Lung microvascular endothelial cell (primary cell): ENCODE data around the gene CHD2. TPM values are rescaled to one million over a fixed set of nuclear protein-coding genes. Genes with fewer than 3 reads are reported as not detected.
"Not testable (repeated sequence)": the region's sequence is repeated elsewhere in the genome, so short reads cannot be mapped to it uniquely, and the experiment has no call there.

Experiments
- DNase-seq, 2 donors: peaks; one replicate each; pipeline versions ENCODE4 v3.0.0 to v3.0.0-alpha.2; 2010; ENCODE audit warnings: low read depth in 2 of 2
- total RNA-seq: library from RNA; depleted of rRNA; stranded (reverse); fragments of >200 nt; gene quantifications from 2 replicates; pipeline ENCODE4 v1.2.1, GENCODE V29; 2014

The CHD2 gene
- 39.7 and 51.2 TPM in 2 replicates for total RNA-seq

DNA sequence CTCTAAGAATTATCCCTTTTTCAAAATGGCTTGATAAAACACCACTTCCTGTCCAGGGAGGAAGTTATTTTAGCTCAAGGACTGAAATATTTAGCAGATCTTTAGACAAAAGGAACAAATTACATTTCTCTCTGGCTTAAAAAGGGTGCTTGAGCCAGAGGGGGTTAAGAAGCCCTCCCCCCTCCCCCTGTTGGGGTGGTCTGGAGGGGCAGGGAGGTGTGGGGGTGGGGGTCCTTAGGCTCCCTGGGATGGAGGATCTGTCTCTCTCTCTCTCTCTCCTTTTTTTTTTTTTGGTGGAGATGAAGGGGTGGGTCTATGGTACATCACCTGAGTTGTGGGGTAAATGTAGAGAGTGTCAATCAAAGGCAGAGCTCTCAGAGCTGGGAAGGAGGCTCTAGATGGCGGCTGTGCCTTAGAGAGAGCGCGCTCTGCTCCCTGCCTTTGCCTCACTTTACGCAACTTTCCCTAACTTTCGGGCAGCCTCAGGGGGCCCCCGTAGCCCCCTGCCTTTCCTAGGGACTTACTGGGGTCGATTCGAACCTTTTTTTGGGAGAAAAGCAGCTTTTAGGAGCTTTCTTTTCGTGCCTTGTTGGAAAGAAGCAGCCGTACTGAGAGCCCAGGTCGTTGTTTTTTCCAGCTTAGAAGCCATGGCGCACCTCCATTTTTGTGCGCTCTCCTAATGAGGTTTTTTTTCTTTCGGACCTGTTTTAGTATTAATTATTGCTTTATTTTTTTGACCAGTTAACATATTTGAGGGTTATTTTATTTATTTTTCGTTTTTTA is at the start of gene CHD2:
Gene CHD2 (plus strand): TSS at position 377 of the 783 bp plus-strand sequence. CDS start 914 bp downstream, outside the sequence.
- peak; percentile 88 to 89 for DNase-seq

DNA sequence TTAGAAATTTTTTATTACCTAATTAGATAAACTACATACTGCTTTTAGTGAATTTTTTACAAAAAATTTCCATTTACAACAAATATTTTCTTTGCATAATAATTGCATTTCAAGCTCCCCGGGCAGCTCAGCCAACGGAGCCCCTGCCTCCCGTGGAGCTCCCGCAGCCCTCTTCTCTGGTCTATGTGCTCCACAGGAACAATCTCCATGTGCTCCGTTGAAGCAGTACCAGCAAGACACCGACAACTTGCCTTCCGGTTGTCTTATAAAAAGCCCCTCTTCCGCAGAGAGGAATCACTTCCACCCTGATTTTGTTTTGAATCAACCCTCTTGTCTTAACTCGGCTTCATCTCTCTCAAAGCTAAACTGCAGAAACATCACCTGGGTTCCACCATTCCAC is 46.9 kb upstream of the CHD2 start:
- no peak for DNase-seq

DNA sequence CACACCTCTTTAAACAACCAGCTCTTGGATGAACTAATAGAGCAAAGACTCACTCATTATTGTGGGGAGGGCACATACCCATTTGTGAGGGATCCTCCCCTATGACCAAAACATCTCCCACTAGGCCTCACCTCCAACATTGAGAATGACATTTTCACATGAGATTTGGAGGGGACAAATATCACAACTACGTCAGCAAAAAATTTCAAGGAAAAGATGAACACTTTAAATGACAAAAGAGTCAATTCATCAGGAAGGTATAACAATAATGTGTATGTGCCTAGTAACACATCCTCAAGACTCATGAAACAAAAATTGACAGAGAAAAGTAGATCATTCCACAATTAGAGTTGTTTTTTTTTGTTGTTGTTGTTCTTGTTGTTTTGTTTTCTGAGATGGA is 38.4 kb upstream of the CHD2 start:
- DNase-seq = no peak

DNA sequence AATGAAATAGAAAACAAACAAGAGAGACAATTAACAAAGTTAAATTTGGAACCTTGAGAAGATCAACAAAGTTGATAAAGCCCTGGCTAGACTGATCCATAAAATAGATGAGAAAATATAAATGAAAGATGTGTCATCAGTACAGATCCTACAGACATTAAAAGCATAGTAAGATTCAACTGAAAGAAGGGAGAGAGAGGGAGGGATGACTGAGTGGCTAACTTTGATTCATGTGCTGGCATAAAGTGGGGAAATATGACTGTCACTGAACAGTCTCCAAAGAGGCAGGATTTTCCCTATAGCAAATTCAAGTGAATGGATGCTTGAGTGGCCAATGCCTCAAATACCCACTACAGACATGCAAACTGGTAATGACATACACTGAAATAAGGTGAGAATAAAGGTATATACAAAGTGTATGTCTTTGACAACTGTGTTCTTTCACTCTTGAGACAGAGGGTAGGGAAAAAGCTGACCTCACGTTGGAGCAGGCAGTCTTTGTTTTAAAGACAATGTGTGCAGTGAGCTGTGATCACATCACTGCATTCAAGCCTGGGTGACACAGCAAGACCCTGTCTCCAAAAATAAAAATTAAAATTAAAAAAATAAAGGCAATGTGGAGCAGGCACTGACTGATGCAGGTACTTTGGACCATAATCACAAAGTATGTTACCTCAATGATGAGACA is 35.9 kb upstream of the CHD2 start:
- DNase-seq = no peak

DNA sequence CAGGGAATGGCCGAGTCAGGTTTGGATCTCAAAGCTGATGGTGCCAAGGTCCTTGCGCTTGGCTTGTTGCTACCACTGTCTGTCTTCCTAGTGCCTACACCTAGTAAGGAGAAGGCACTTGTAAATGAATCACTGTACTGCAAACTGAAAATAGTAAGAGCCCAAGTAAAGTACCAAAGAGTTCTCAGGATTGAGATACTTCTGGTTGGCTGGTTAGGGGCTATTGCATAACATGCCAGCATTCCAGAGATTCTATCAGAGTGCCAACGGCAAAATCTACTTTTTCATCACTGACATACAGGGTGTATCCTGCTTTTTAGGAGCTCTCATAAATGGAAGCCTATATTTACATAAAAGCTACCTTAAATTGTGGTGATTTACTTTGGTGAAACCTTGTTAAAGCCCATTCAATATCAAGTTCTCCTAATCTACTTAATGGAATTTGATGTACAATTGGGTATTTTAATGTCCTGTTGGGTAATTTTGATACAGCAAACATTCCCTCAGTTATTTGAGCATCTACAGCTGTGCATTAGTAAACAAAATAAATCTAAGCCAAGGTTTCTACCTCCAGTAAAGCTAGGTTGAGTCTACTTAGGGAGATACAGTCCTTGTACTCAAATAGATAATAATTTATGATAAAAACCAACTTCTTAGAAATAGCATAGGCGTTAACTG is 30.7 kb upstream of the CHD2 start:
- DNase-seq = no peak

DNA sequence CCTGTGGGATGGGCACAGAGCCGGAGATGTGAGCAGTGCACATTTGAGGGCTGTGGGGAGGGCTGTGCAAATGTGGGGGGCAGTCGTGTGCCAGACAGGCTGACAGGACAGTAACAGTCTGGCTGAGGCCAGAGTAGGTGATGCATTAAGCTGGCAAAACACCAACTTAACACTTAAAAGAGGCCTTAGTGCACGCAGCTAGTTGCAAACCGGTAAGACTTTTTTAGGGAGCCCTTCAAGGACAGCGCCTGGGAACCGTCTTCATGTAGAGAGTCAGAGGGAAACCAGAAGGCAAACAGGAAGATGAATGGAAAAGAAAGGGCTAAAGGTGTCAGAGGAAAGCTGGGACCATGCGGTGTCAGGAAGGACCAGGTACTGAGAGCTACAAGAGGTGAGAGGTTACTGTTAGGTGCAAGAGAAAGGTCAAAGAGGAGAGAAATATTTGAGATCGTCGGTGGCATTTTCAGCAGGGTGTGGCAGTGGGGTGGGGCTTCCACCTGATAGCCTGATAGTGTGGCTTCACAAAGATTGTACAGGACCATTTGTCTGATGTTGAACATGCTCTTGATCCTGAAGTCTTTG is 30.0 kb upstream of the CHD2 start:
- no peak for DNase-seq

DNA sequence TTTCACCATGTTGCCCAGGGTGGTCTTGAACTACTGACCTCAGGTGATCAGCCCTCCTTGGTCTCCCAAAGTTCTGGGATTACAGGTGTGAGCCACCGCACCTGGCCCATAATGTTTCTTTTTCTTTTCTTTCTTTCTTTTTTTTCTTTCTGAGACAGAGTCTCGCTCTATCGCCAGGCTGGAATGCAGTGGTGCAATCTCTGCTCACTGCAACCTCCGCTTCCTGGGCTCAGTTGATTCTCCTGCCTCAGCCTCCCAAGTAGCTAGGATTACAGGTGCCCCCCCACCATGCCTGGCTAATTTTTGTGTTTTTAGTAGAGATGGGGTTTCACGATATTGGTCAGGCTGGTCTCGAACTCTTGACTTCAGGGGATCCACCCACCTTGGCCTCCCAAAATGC is 27.2 kb upstream of the CHD2 start:
- not testable (repeated sequence) for DNase-seq

DNA sequence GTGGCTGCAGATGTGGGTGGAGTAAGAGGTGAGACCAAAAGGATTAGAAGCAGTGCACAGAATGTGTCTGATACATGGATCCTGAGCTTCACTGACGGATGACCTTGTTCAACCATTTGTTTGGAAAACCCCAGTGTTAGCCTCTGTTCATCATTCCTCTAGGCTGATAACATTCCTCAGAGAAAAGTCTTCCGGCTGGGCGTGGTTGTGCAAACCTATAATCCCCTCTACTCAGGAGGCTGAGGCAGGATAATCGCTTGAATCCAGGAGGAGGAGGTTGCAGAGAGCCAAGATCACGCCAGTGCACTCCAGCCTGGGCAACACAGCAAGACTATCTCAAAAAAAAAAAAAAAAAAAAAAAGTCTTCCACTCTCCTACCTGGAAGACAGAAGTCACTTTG is 23.1 kb upstream of the CHD2 start:
- DNase-seq = no peak

DNA sequence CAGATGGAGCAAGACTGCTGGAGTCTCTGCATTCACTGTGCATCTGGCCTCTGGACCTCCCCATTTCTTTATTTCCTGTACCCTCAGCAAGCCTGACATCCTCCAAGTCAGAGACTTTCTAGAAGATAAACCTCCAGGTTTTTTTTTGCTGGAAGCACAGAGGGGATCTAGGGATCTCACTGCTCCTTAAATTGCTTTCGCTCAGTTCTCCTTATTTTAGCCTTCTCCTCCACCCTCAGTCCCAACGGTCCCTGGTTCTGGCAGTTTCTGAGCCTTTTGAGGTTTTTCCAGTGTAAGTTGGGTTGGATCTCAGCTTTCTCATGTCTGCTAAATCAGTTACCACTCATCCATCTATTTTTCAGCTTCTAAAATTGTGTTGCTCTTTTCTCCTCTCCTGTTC is 22.7 kb upstream of the CHD2 start:
- no peak for DNase-seq

DNA sequence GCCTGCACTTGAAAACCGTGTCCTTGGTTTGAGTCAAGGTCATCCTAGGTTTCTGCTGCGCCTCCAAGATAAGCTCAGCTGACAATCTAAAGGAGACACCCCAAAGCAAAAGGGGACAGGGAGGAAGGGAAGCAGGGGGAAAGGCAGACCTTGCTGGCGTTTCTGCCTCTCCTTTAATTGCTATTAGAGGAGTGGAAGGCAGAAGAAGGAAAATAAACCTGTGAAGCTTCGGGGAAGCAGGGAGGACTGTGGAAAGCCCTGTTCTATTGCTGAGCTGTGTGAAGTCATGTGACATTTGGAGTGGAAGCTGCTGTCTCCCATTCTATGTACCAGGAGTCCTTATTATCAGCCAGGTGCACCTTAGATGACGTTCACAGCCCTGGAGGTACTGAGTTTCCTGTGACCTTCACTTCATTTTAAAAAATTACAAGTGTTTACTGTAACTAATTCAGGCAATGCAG is 21.5 kb upstream of the CHD2 start:
- no peak for DNase-seq

DNA sequence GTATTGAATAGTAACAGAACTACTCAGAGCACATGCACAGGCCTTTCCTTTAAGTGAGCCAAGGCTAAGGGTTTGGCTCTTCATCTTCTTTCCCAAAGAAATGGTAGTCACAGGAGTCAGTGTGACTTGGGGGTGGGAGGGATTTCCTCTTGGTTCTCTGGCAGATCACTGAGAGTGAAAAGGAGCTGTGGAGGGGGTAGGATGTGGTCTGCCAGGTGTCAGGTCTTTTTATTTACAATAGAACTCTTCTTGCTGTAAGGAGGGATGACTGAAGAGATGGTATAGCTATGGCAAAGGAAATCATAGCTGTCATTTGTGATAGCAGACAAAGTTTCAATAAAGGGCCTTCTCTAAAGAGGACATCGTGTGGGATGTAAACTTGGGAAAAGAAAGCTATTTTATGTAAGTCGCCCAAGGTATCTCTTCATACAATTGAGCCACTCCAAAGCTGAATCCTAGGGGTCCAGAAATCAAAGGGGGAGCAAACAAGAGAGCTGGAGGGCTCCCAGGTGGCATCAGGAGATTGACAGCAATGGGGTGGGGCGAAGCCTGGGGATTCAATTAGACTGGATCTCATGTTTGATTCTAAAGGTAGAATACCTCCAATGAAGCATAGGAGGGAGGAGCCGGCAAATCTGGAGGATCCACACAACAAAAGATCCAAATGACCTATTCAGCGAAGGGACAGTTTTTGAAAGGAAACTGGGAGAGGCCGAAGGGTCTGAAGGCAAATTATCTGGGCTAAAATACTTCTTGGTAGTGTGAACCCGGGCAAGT is 20.0 kb upstream of the CHD2 start:
- DNase-seq = no peak

DNA sequence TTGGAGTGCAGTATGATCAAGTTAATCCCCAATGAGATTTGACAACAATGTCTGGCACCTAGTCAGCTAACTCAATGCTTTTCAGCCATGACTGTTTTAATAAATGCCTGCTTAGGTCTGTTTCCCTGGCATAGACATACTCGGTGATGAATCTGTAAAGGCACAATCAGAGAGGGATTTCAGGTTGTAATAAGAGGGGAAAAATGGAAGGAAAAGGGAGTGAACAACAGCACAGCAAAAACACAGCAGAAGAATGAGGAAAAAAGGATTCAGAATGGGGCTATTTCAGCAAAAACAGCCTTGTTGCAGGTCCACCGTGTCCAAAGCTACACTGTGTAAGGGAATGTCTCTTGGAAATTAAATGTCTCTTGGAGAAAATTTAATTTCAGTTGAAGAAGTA is 19.3 kb upstream of the CHD2 start:
- no peak for DNase-seq

DNA sequence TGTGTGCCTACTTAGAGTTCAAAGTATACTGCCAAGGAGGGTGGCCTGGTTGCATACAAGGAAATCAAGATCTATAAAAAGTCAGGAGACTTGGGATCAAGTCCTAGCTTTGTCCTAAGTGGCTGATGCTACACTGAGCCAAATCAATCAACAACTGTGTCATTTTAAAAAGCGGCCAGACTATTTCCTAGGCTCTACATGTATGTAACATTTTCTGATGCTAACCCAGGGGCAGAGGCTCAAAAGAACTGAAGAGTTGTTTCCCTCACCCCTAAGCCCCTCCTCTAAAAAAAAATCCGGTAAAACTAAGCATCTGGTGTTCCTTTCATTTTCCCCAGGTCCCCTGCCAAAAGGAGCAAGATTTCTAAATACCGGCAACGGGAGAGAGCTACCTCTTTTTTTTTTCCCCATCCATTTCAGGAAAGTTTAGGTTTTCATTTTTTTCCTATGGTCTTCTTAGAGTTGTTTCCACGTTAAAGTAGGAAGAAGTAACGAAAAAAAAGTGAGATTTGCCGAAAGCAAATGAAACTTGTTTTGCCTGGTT is 18.8 kb upstream of the CHD2 start:
- DNase-seq = no peak

DNA sequence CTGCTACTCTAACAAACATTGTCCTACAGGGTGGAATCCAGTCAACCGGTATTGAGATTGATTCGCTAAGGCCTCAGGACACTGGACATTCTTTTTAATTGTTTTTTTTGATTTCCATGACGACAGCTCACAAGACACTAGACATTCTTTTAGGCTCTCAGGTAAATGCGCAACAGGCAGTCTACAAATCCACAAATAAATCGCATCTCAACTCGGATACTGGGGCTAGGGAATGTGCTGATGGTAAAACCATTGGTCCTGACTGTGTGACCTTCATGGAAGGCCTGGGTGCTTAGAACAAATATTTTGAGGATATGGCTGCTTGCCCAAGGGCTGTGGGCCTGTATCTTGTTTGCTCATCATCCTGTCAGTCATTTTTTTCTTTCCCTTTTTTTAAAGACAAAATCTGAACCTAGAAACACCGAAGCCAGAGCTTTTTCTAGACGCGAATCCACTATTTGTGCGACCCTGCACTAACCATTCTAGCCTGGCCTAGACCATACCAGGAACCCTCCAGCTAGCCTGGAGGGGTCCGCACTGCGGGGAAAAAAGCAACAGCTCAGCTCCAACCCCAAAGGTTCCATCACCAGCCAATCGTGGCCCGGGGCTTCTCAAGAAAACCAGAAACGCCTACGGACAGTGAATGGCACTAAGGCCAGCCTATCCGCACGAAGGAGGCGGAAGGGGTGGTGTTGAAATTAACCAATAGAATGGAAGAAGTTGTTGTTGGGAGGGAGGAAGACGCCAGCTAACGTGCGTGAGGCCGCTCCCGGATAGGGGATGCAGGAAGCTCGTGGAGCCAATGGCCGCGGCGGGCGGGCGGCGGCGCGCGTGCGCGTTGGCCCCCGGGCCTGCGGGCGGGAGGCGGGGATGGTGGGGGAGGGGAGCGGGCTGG is 18.1 kb upstream of the CHD2 start:
- peak; percentile 100 for DNase-seq

DNA sequence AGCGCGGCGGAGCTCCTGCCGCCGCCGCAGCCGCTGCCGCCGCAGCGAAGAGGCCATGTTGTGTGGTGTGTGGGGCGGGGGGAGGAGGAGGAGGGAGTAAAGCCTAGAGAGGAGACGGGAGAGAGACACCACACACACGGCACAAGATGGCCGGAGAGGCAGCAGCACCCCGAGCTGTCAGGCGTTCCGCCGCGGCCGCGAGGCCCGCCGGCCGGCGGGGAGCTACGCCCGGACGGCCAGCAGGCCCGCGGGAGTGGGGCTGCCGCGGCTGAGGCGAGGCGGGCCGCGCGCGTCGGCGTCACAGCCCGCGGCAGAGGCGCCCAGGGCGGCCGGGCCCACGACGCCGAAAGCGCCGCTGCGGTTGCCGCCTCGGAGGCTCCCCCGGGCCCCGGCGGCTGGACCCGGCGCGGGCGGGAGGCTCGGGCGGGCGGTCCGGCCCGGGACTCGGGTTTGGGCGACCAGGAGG is 17.4 kb upstream of the CHD2 start:
- DNase-seq = no peak

DNA sequence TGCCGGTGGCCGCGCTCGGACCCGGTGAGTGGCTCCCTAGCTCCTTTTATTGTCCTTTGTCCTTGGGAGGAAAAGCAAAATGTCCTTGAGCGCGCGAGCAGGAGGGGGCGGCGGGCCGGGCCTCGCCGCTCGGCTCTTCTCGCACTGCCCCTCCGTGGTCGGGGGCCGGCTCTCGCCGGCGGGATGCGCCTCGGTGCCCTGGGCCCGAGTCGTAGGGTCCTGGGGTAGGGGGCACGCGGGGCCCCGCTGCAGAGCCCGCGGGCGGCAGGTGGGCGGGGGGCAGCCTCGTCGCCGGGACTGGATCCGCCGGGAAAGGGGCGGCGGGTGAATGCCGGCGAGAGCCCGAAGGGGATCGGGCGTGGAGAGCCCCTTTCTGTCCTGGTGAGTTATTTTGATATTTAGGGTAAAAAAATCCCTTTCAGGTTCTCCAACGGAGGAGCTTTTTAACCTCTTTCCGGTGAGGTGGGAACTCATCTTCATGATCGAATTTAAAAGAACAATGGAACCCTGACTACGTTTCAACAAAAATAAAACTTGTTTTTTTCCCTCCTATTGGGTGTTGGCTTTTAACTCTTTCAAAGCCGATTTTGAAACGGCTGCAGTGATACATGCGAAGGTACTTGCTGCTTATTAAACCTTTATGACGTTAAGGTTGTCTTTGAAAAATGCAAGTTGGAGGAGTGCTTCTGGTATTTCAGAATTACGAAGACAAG is 16.8 kb upstream of the CHD2 start:
- DNase-seq = peak; percentile 49 to 72

DNA sequence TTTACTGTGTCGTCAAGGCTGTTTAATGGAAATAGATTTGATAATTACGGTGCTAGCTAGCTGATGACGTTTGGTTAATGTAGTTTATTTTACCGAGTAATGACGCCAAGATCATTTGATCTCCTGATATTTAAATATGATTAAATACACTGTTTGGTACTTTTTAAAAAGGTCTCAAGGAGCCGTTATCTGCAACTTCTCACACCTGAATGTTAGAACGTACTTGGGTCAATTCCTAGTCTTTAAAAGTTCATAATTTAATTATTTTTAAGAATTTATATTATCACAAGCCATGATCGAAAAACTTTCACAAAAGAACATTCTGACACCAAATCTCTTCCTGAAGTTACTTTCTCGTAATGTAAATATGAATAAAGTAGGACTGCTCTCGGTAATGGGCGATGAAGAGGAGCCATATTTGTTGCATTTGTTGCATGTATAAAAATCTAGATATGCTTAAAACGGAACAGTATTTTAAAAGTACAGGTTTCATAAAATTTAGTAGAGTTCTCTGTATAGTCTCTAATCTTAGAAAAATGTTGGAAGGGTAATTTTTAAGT is 16.2 kb upstream of the CHD2 start:
- DNase-seq = peak; percentile 9 to 39

DNA sequence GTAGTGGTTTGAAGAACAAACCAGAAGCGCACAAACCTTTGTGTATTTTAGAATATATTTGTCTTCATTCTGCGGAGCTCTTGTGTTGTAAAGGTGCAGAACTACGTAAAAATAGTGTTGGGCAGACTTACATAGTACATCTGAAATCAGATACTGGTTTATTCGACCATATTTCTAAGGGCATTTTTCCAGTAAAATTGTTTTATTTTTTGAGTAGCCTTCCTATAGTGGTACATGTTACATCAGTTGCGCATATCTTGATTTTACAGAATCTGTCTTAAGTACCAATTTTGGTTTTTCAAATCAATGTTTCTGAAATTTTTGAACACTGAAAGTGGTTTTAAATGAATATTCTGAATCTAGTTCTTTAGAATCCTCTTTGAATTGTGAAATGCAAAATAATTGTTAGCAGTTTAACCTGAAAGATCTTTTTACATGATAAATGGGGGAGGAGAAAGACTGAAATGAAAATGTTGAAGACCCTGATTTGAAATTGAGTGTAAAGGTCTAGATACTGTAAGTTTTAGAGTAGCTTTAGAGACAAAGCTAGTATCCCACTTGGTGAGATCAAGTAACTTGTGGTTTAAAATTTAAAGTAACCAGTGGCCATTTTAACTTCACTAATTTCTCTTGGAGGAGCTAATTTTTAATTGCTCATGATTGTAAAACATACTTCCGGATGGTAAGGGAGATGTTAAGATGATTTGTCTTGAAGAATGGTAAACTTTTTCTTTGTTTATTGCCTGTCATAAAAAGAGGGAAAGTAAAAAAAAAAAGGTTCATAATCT is 15.5 kb upstream of the CHD2 start:
- DNase-seq = peak; percentile 25 to 30
